K562 (cell line): Measurements from ENCODE around the gene DTYMK. TPM values are rescaled to one million over a fixed set of nuclear protein-coding genes. Genes with fewer than 3 reads are reported as not detected.

Source experiments
- ARHGAP35 ChIP-seq: fragments of 450-650 bp; IDR thresholded peaks from 2 replicates; pipeline ENCODE4 v1.6.1; 2018; ENCODE audit not compliant: partially characterized antibody
- BDP1 ChIP-seq: IDR thresholded peaks from 3 replicates; pipeline ENCODE4 v1.6.1; 2011; ENCODE audit not compliant: insufficient read length, insufficient read depth
- CC2D1A ChIP-seq: fragments of 450-650 bp; IDR thresholded peaks from 2 replicates; pipeline ENCODE4 v1.6.1; 2017; ENCODE audit warnings: mild to moderate bottlenecking
- CHD1 ChIP-seq: fragments of 200-600 bp; sonication (generic); IDR thresholded peaks from one replicate; pipeline ENCODE4 v1.6.1; 2012; ENCODE audit warnings: mild to moderate bottlenecking, moderate library complexity, low read length, inconsistent platforms
- EP400 ChIP-seq: fragments of 450-650 bp; IDR thresholded peaks from 2 replicates; pipeline ENCODE4 v1.6.1; 2017; ENCODE audit warnings: antibody characterized with exemption, mild to moderate bottlenecking, moderate library complexity
- GTF3C2 ChIP-seq: IDR thresholded peaks from 3 replicates; pipeline ENCODE4 v1.6.1; 2011; ENCODE audit warnings: borderline replicate concordance, mild to moderate bottlenecking, moderate library complexity; ENCODE audit not compliant: insufficient read length; ENCODE audit errors: extremely low read depth
- NFE2 ChIP-seq: IDR thresholded peaks from 2 replicates; pipeline ENCODE4 v1.6.1; 2014; ENCODE audit warnings: antibody characterized with exemption, low read depth
- NKRF ChIP-seq: fragments of 450-650 bp; IDR thresholded peaks from 2 replicates; pipeline ENCODE4 v1.6.1; 2016; ENCODE audit warnings: borderline replicate concordance
- RBFOX2 ChIP-seq: fragments of 200-400 bp; formaldehyde crosslinking; IDR thresholded peaks from 2 replicates; pipeline ENCODE4 v1.6.1; 2017; ENCODE audit warnings: low read depth, mild to moderate bottlenecking, low read length, moderate library complexity
- RBM25 ChIP-seq: fragments of 200-400 bp; formaldehyde crosslinking; IDR thresholded peaks from 2 replicates; pipeline ENCODE4 v1.6.1; 2018; ENCODE audit warnings: low read length, low read depth, moderate library complexity; ENCODE audit not compliant: severe bottlenecking
- RCOR1 ChIP-seq, 2 experiments: IDR thresholded peaks; 2 replicates each; pipeline ENCODE4 v1.6.1; 2012; ENCODE audit warnings: low read depth in 2 of 2, low read length in 2 of 2, borderline replicate concordance in 1 of 2, improper control_type of control experiment in 1 of 2
- SIN3B ChIP-seq: fragments of 450-650 bp; IDR thresholded peaks from 2 replicates; pipeline ENCODE4 v1.6.1; 2017; ENCODE audit warnings: low read depth, mild to moderate bottlenecking, moderate library complexity
- SP1 ChIP-seq: sonication (generic); formaldehyde crosslinking; IDR thresholded peaks from 2 replicates; pipeline ENCODE4 v1.8.1; 2022; ENCODE audit warnings: mild to moderate bottlenecking, missing genetic modification reagents
- ZNF347 ChIP-seq: fragments of 450-650 bp; formaldehyde crosslinking; IDR thresholded peaks from 2 replicates; pipeline ENCODE4 v1.4.0; 2020; ENCODE audit warnings: low read depth, mild to moderate bottlenecking, moderate library complexity
- ZNF584 ChIP-seq: fragments of 200-800 bp; sonication (Bioruptor generic); IDR thresholded peaks from 2 replicates; pipeline ENCODE4 v1.6.1; 2016; ENCODE audit warnings: low read depth, mild to moderate bottlenecking, missing genetic modification characterization, missing compliant biosample characterization
- ZNF668 ChIP-seq: fragments of 250-450 bp; sonication (Bioruptor Pico); IDR thresholded peaks from 2 replicates; pipeline ENCODE4 v1.8.0; 2022; ENCODE audit warnings: mild to moderate bottlenecking, inconsistent platforms
- polyA plus RNA-seq, 8 experiments: library from polyadenylated mRNA; depleted of rRNA in 4 of 8; stranded (reverse) in 5 of 8; unstranded in 3 of 8; fragments of >200 nt; fragmentation: Nextera tagmentation in 2 of 8; fragmentation: Illumina TruSeq in 1 of 8; extraction: Ambion mirVana in 2 of 8; extraction: Trizol in 1 of 8; gene quantifications; 2 replicates each; pipeline versions ENCODE4 v1.2.1 to v1.2.3, GENCODE V29; 2011 to 2014; ENCODE audit warnings: inconsistent platforms in 1 of 8, missing spikeins in 1 of 8
- total RNA-seq, 7 experiments: library from RNA; depleted of rRNA in 6 of 7; stranded (reverse); fragments of >200 nt in 6 of 7; fragmentation: Illumina TruSeq in 2 of 7; extraction: Trizol in 2 of 7; gene quantifications; 2 replicates each; pipeline versions ENCODE4 v1.2.1 to v1.2.3, GENCODE V29; 2011 to 2021; ENCODE audit warnings: low replicate concordance in 1 of 7
- TF ChIP-seq, protein P1 (sequence below): fragments of 250-450 bp; sonication (Bioruptor Pico); IDR thresholded peaks from 2 replicates; pipeline ENCODE4 v1.4.0; 2020; ENCODE audit warnings: mild to moderate bottlenecking, moderate library complexity

DTYMK gene
- total and polyA plus RNA-seq, 9 of the 15 experiments (the other 6 are each of a cell fraction or from before 2014, with no cell fraction given) = 8.2 to 85.0 (median 47.9) TPM

- TF ChIP-seq GTF3C2 (no peak), ZNF584 (0 out of 2 replicates have a peak, but pooled peaks have one; percentile 1), CC2D1A (no peak), ZNF668 (CRISPR knock-in tag) (no peak), ZNF347 (CRISPR knock-in tag) (no peak), ARHGAP35 (no peak), SP1 (CRISPR knock-in tag) (0 out of 2 replicates have a peak, but pooled peaks have one; percentile 19), RCOR1 (IDR thresholded peaks at IDR 0.05; ENCODE audit: borderline replicate concordance in 1 of 2, low read depth in 2 of 2, low read length in 2 of 2) (no peak), RBFOX2 (peak; percentile 56), NFE2 (no peak), NKRF (peak; percentile 66; the same call in 1 of the 2 replicates), CHD1 (peak; percentile 37), RBM25 (peak; percentile 55), SIN3B (0 out of 2 replicates have a peak, but pooled peaks have one; percentile 15), BDP1 (no peak), EP400 (peak; percentile 61)
- TF ChIP-seq, protein P1, sequence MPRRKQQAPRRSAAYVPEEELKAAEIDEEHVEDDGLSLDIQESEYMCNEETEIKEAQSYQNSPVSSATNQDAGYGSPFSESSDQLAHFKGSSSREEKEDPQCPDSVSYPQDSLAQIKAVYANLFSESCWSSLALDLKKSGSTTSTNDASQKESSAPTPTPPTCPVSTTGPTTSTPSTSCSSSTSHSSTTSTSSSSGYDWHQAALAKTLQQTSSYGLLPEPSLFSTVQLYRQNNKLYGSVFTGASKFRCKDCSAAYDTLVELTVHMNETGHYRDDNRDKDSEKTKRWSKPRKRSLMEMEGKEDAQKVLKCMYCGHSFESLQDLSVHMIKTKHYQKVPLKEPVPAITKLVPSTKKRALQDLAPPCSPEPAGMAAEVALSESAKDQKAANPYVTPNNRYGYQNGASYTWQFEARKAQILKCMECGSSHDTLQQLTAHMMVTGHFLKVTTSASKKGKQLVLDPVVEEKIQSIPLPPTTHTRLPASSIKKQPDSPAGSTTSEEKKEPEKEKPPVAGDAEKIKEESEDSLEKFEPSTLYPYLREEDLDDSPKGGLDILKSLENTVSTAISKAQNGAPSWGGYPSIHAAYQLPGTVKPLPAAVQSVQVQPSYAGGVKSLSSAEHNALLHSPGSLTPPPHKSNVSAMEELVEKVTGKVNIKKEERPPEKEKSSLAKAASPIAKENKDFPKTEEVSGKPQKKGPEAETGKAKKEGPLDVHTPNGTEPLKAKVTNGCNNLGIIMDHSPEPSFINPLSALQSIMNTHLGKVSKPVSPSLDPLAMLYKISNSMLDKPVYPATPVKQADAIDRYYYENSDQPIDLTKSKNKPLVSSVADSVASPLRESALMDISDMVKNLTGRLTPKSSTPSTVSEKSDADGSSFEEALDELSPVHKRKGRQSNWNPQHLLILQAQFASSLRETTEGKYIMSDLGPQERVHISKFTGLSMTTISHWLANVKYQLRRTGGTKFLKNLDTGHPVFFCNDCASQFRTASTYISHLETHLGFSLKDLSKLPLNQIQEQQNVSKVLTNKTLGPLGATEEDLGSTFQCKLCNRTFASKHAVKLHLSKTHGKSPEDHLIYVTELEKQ (CRISPR knock-in tag) = no peak
These were observed 50.2 kb downstream of the DTYMK start (continued) for GRCh38 chr2:241636182-241637017.
